Measurements from ENCODE around the gene OMP. TPM values are rescaled to one million over a fixed set of nuclear protein-coding genes. Genes with fewer than 3 reads are reported as not detected.

Gene OMP
- total RNA-seq, 1 experiment from 2014 or later = 1.4 TPM

GRCh38 chr11:77054084-77054483 is 48.6 kb upstream of the OMP start:
- H3K9me2 ChIP-seq (ENCODE audit: insufficient read depth) = no peaks in the 10 kb centered on the region
- no peaks in the 10 kb centered on the region for H4K20me1 ChIP-seq (ENCODE audit: insufficient read depth)
- no peak overlapping the region for H3K4me2 ChIP-seq
- BruUV-seq (replicated peaks) = no TSS peak
- 0 out of 2 replicates have a peak, but pooled peaks cover 11% of the 10 kb centered on the region for H3K27me3 ChIP-seq (ENCODE audit: insufficient read depth, low read depth)
- no peaks in the 10 kb centered on the region for H3K4me1 ChIP-seq (replicated peaks; ENCODE audit: insufficient read depth)
- intact Hi-C loops (cut with micrococcal nuclease; ENCODE audit: unreplicated experiment) = no loop called here
- TF ChIP-seq, protein P1, sequence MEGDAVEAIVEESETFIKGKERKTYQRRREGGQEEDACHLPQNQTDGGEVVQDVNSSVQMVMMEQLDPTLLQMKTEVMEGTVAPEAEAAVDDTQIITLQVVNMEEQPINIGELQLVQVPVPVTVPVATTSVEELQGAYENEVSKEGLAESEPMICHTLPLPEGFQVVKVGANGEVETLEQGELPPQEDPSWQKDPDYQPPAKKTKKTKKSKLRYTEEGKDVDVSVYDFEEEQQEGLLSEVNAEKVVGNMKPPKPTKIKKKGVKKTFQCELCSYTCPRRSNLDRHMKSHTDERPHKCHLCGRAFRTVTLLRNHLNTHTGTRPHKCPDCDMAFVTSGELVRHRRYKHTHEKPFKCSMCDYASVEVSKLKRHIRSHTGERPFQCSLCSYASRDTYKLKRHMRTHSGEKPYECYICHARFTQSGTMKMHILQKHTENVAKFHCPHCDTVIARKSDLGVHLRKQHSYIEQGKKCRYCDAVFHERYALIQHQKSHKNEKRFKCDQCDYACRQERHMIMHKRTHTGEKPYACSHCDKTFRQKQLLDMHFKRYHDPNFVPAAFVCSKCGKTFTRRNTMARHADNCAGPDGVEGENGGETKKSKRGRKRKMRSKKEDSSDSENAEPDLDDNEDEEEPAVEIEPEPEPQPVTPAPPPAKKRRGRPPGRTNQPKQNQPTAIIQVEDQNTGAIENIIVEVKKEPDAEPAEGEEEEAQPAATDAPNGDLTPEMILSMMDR (conservative IDR thresholded peaks at IDR 0.05) = no peak
- no peak for TF ChIP-seq EZH2 (IDR thresholded peaks at IDR 0.05; ENCODE audit: low read depth)
- H3F3A ChIP-seq (ENCODE audit: insufficient read depth, low read depth) = no peaks in the 10 kb centered on the region
- H3K4me3 ChIP-seq = no peak overlapping the region
- no peaks in the 10 kb centered on the region for H3K79me2 ChIP-seq (ENCODE audit: low read depth)
- H3K27ac ChIP-seq = no peak overlapping the region
- DNase-seq = no peak
- H3K36me3 ChIP-seq (ENCODE audit: low read depth) = no peaks in the 10 kb centered on the region
- H2AFZ ChIP-seq = no peak overlapping the region
- H3K9me3 ChIP-seq (ENCODE audit: insufficient read depth, low read depth) = peaks cover 16% of the 10 kb centered on the region; the same call in 1 of the 2 replicates
- POLR2A ChIA-PET (ENCODE audit: unreplicated experiment) = interaction anchor here (0.6 kb wide), 1 partner anchor 8 kb away, joined by 12 read pairs; no protein-coding TSS in a partner anchor
- CTCF ChIA-PET = interaction anchor here (0.6 kb wide), 1 partner anchor 9 kb away, joined by 3 read pairs; no protein-coding TSS in a partner anchor

- CTCF ChIA-PET = no interaction called here
- TF ChIP-seq, protein P1 (conservative IDR thresholded peaks at IDR 0.05) = no peak
- TF ChIP-seq EZH2 (IDR thresholded peaks at IDR 0.05; ENCODE audit: low read depth) = no peak
- H3K4me2 ChIP-seq = no peak overlapping the region
- no peak overlapping the region for H2AFZ ChIP-seq
- no peaks in the 10 kb centered on the region for H3K79me2 ChIP-seq (ENCODE audit: low read depth)
- no peak overlapping the region for H3K27ac ChIP-seq
- H4K20me1 ChIP-seq (ENCODE audit: insufficient read depth) = no peaks in the 10 kb centered on the region
- BruUV-seq (replicated peaks) = no TSS peak
- intact Hi-C loops (cut with micrococcal nuclease; ENCODE audit: unreplicated experiment) = no loop called here
- H3F3A ChIP-seq (ENCODE audit: insufficient read depth, low read depth) = no peaks in the 10 kb centered on the region
- POLR2A ChIA-PET (ENCODE audit: unreplicated experiment) = no interaction called here
- DNase-seq = no peak
- H3K4me3 ChIP-seq = no peak overlapping the region
- H3K9me3 ChIP-seq (ENCODE audit: insufficient read depth, low read depth) = peaks cover 16% of the 10 kb centered on the region; the same call in 1 of the 2 replicates
- no peaks in the 10 kb centered on the region for H3K36me3 ChIP-seq (ENCODE audit: low read depth)
- no peaks in the 10 kb centered on the region for H3K4me1 ChIP-seq (replicated peaks; ENCODE audit: insufficient read depth)
- 0 out of 2 replicates have a peak, but pooled peaks cover 11% of the 10 kb centered on the region for H3K27me3 ChIP-seq (ENCODE audit: insufficient read depth, low read depth)
- H3K9me2 ChIP-seq (ENCODE audit: insufficient read depth) = no peaks in the 10 kb centered on the region
Observed at GRCh38 chr11:77055101-77055561, 47.5 kb upstream of the OMP start.

DNA sequence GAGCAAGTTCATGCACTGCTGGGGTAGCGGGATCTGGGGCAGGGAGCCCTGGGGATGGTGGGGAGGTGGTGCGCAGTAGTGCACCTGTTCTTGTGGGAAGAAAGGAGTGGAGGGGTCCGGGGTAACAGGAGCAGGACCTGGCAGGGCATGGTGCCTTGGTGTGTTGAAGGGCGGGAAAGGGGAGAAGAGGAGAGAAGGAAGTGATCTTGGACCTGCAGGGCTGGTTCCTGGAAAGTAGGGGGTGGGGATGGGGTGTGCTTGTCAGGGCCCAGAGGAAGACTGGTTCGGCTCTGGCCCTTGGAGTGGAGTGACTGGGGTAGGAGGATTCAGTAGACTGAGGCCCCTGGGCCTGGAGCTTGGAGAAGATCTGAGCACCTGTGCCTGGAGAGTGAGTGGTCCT is 46.7 kb upstream of the OMP start:
- Histone ChIP-seq H3K9me2 (ENCODE audit: insufficient read depth) (no peaks in the 10 kb centered on the region), H2AFZ (no peak overlapping the region), H3K36me3 (ENCODE audit: low read depth) (no peaks in the 10 kb centered on the region), H3K4me1 (replicated peaks; ENCODE audit: insufficient read depth) (no peaks in the 10 kb centered on the region), H3K79me2 (ENCODE audit: low read depth) (no peaks in the 10 kb centered on the region), H3K4me2 (no peak overlapping the region), H3K27ac (no peak overlapping the region), H3K4me3 (no peak overlapping the region), H3K27me3 (ENCODE audit: insufficient read depth, low read depth) (0 out of 2 replicates have a peak, but pooled peaks cover 11% of the 10 kb centered on the region), H4K20me1 (ENCODE audit: insufficient read depth) (no peaks in the 10 kb centered on the region), H3F3A (ENCODE audit: insufficient read depth, low read depth) (no peaks in the 10 kb centered on the region), H3K9me3 (ENCODE audit: insufficient read depth, low read depth) (peaks cover 19% of the 10 kb centered on the region; the same call in 1 of the 2 replicates)
- no TSS peak for BruUV-seq (replicated peaks)
- ChIA-PET POLR2A (ENCODE audit: unreplicated experiment) (no interaction called here), CTCF (no interaction called here)
- intact Hi-C loops (cut with micrococcal nuclease; ENCODE audit: unreplicated experiment) = no loop called here
- TF ChIP-seq, protein P1 (conservative IDR thresholded peaks at IDR 0.05) = no peak
- no peak for TF ChIP-seq EZH2 (IDR thresholded peaks at IDR 0.05; ENCODE audit: low read depth)
- no peak for DNase-seq

Data from PC-9 (cell line).